GM18520 (cell line): ENCODE measurements around the gene TSSC4.

Experiments used
- ATAC-seq: cut with Tn5 transposase; IDR thresholded peaks from one replicate; pipeline ENCODE4 v1.9.1; 2021; ENCODE audit not compliant: unreplicated experiment

TSSC4 gene

DNA sequence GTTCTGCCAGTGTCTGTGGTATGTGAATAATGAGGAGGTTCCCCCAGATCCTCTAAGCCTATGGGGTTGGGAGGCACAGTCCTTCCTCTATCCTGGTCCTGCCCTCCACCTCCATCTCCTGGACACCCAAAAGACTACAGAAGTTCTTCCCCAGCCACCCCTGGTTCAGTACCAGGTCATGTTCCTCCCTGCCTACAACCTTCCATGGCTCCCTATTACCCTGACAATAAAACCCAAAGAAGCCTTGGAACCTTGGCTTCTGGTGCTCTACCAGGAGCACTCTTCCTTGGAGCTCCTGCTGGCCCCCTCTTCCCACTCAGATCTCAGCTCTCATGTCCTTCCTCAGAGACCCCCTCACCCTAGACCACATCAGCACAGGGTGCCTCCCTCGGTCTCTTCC, 30.8 kb downstream of the TSSC4 start:
- no peak for ATAC-seq

DNA sequence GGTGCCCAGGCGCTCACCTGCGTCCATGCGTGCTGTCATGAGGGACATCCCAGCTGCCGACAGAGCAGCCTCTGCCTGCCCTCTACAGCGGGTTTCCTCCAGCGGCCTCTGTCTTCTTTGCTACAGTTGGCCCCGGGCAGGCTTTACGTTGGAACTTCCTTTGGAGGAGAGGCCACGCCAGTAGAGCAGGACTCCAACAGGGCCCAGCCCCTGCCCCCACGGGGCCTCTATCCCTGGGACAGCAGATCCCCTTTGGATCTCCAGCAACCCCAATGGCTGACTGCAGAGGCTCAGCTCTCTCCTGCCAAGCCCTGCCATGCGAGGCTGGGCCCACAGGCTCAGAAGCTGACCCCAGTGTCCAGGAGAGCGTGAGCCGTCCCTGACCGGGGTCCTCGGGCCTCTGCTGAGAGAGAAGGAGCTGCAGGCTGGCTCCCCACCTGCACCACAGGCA, 31.6 kb downstream of the TSSC4 start:
- ATAC-seq: no peak

DNA sequence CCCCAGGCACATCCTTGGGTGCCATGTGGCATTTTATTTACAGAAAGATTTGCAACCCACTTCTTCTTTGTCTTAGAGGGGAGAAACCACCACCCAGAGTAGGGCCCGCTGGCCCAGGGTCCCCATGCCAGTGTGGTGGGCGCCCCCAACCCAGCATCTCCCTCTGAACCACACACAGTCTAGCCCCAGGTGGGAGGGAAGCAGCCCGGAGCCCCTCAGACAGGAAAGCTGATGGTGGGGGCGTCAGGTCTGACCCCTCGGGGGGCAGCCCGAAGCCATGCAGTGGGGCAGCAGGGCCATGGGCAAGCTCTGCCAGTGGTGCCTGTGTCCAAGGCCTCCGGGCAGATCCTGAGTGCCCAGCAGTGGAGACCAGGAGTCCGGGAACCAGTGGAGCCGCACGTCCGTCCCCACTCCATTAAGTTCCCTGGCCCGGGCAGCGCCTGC, 32.1 kb downstream of the TSSC4 start:
- ATAC-seq: no peak

DNA sequence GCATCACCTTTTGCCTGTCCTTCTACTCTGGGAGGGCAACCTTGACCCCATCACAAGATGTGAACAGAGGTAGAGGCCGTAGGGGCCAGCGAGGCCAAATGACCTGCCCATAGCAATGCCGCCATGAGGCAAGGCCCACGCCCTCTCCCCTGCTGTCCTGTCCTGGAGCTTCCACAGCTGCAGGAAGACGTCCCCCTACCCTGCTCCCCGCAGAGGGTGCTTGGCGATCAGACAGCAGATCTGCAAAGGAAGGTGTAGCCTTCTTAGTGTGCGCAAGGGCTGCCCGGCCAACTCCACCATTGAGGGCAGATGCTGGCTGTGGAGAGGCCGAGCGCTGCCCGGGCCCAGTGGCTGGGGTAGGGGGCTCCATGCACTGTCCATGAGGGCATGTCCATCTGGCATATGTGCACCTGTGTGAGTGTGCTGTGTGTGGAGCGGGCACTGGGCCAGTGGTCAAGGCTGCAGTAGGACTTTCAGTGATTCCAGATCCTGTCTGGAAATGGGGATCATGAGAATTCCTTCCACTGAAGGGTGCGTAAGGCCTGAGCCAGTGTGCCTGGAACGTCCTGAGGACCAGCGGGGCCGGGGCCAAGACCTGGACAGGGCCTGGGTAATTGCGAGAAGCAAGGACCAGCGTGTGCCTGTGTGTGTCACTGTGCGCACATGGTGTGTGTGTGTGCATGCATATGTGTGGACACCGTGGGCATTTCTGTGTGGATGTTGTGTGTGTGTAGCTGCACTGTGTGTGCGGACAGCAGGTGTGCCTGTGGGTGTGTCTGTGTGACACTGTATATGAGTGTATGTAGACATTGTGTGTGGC, 32.8 kb downstream of the TSSC4 start:
- ATAC-seq: no peak

DNA sequence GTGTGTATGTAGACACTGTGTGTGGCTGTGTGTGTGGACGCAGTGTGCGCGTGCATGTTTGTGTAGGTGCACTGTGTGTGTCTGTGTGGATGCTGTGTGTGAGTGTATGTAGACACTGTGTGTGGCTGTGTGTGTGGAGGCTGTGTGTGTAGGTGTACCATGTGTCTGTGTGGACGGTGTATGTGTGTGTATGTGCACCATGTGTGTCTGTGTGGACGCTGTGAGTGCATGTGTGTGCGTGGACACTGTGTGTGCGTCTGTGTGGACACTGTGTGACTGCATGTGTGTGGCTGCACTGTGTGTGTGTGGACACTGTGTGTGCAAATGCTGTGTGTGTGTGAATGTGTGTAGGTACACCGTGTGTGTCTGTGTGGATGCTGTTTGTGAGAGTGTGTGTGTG, 33.5 kb downstream of the TSSC4 start:
- ATAC-seq: no peak

DNA sequence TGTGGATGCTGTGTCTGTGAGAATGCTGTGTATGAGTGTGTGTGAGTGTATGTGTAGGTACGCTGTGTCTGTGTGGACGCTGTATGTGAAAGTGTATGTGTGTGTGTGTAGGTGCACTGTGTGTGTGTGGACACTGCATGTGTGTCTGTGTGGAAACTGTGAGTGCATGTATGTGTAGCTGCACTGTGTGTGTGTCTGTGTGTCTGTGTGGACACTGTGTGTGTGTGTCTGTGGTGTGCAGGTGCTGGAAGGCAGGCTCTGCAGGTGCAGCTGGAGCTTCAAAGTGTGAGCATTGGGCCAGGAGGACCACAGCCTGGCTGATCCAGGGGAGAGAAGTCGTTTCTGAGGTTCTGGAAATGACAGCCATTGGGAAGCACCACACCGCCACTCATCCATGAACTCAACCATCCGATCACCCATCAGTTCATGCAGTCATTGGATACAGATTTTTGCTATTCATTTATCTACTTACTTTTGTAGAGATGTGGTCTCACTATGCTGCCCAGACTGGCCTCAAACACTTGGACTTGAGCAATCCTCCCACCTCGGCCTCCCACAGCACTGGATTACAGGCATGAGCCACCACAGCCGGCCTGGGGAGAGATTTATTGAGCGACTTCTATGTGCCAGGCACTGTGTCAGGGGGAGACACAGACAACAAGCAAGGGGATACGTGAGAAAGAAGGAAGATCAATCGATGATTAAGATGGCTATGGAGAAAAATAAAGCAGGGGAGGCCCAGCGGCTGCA, 34.1 kb downstream of the TSSC4 start:
- no peak for ATAC-seq

DNA sequence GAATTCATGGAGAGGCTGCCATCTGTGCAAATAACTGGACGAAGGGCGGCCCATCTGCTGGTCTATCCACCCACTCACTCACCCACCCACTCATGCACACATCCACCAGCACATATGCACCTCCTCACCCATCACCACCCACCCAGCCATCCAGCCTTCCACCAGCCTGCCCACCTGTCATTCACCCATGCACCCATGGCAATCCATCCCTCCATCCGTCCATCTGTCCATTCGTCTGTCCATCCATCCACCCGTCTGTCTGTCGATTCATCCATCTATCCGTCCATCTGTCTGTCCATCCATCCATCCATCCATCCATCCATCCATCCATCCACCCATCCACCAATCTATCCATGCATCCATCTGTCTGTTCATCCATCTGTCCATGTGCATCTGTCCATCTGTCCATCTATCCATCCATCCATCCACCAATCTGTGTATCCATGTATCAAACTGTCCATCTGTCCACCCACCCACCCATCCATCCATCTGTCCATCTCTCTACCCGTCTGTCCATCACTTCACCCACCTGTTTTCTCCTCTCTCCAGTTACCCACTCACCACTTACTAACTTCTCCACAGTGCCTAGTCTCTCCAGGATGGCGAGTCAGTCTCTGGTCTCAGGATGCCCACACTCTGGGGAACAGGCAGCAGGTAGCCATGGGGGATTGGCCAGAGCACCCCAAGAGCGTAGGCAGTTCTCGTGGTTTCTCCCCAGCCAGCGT, 34.9 kb downstream of the TSSC4 start:
- no peak for ATAC-seq

DNA sequence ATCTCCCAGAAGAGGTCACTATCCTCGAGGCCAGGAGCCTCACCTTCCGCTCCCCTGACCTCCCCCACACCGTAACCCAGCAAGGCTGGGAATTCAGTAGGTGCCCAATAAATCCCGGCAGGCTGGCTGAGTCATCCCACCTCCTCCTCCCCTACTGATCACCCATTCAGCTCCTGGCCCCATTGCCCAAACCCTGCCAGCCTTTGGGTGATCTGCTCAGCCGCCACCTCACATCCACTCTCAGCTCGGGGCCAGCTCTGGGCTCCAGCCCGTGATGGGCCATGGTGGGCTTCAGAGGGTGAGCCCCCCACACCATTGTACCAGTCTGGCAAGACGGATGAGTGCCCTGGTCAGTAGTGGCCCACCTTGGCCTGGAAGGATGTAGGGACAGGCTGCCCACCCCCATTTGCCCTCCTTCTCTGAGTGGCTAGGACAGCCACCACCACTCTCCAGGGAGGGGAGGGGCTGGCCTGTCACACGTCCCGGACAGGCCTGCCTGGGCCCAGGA, 35.5 kb downstream of the TSSC4 start:
- no peak for ATAC-seq

DNA sequence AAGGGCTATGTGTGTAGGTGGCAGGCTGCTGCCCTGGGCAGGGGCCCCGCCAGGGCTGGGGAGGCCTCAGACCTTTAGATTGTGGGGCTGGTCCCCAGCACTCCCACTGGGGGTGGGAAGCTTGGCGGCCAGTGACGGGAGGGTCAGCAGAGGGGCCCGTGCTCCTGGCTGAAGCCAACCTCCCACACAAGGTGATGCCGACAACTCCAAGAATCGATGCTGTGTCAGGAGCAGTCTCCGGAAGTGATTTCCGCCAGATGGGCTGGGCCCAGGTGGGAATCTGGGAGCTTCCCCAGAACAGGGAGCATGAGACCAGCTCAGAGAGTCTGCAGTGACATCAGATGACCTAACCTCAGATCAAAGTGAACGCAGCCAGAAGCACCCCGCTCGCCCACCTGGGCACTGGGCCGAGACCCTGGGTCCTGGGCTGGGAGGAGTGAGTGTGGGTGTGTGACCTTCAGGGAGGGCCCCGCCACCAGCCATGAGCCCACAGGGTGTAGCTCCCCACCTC, 36.0 kb downstream of the TSSC4 start:
- ATAC-seq: no peak

DNA sequence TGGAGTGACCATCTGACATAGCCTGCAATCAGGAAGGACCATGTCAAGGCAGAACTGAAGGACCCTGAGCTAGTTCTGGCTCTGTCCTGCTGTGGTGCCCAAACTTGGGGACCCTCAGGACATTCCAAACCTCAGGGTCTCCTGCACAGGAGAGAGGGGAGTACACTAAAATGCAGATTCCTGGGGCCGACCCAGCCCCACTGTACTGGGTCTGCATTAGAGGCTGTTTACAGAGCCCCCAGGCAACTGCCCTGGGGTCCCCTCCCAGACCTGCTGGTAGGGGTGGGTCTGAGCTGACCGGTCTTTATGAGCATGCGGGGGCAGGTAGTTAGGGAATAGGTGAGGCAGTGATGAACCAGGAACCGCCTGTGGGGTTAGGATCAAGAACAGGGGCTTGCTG, 37.0 kb downstream of the TSSC4 start:
- no peak for ATAC-seq

DNA sequence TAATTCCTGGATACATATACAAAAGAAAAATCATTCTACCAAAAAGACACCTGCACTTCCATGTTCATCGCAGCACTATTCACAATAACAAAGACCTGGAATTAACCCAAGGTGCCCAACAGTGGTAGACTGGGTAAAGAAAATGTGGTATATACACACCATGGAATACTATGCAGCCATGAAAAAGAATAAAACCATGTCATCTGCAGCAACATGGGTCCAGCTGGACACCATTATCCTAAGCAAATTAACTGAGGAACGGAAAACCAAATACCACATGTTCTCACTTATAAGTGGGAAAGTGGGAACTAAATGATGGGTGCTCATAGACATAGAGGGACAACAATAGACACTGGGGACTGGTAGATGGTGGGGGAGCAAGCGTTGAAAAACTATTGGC, 39.3 kb downstream of the TSSC4 start:
- no peak for ATAC-seq

DNA sequence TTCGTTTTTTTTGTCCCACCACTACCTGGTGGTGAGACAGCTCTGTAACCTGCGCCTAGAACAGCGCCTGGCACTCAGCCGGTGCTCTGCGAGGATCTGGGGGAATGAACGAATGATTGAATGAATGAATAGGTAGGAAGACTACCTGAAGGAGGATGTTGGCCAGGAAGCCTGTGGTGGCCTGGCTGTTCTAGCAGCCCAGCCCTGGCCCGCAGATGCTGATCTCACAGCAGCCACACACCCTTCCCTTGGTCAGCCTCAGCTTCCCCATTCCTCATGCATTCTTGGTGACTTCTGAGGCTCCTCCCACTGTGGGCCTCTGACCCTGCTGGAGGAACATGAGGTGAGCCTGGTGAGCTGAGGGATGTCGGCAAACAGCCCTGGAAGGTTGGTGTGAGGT, 40.1 kb downstream of the TSSC4 start:
- no peak for ATAC-seq

DNA sequence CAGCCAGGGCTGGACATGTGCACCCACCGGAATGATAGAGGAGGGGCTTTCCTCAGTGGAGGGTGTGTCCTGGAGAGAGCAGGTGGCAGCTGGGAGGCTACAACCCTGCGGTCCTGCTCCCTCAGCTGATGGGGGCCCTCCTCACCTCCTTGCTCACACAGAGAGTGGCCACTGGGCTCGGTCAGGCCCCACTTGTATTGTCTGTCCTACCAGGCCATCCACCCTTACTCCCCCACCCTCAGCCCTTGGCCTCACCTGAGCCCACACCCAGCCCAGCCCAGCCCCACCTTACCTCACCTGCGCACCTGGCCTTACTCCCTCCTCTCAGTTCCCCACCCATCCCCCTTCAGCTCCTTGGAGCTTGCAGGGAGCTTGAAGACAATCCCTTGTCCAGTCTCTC, 40.6 kb downstream of the TSSC4 start:
- ATAC-seq: no peak

DNA sequence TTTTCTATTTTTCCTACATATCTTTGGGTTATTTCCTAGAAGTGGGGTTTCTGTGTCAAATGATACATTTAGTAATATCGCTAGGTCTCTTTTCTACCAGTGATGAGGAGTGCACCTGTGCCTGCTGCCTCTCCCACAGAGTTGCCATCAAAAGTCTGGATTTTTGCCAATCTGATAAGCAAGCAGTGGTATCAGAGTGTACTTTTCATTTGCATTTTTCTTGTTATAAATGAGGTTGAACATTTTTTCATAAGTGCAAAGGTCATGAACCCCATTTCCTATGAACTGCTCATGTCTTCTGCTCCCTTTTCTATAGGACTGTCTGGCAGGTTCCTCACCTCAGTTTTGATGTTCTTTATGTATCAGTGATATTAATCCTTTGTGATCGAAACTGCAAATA, 42.0 kb downstream of the TSSC4 start:
- no peak for ATAC-seq

DNA sequence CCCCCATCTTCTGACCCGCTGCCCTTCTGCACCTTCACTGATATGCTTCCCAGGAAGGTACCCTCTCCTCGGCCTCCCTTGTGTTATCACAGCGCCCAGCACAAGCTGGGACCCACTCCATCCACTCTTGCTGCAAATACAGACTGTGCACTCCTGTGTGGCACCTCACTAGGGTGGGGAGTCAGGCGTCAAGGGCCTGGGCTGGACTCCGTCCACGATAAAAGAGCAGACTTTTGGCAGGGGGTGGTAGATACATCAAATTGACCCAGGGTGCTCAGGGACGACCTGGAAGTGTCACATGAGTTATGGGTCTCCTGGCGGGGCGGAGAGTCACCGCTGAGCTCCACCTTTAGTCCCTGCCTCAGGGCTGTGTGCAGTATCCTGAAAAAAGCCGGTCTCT, 42.9 kb downstream of the TSSC4 start:
- ATAC-seq: no peak

DNA sequence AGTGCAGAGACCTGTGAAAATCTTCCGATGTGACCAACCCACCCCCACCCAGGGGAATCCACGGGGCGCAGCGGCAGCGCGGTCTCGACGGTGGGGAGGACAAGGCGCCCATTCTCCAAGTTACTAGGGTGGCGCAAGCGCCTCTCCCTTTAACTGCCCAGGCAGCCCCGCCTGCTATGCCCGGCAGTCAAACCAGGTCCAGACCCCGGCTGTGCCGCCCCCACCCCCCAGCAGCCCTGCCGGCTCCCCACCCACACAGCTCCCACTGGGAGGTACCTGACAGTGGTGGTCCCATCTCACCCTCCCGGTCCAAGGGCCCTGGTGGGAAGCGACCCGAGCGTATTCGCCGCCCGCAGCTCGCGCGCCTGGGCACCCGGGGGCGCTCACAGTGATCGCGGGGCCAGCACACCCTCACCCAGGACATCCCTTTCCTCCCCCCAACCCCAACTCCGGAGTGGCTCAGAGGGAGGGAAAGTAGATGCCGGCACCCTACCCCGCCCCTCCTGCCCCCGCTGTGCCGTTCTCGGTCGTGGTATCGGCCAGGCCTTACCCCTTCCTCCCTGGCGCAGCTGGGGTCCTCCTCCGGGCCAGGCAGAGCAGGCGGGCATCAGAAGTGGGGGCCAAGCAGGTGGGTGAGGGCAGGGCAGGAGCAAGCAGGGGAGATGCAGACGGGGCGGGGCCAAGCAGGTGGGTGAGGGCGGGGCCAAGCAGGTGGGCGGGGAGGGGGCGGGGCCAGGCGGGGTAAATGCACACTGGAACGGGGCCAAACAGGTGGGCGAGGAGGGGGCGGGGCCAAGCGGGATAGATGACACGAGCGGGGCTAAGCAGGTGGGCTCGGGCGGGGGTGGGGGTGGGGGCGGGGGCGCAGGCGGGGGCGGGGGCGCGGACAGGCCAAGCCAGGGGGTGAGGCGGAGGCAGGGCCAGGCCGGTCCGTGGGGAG, 43.6 kb downstream of the TSSC4 start, which contains the start of gene TRPM5:
TRPM5 (minus strand) TSS at position 634 of the 940 bp plus-strand sequence. CDS start 21,478 bp downstream, outside the sequence.
- no peak for ATAC-seq

DNA sequence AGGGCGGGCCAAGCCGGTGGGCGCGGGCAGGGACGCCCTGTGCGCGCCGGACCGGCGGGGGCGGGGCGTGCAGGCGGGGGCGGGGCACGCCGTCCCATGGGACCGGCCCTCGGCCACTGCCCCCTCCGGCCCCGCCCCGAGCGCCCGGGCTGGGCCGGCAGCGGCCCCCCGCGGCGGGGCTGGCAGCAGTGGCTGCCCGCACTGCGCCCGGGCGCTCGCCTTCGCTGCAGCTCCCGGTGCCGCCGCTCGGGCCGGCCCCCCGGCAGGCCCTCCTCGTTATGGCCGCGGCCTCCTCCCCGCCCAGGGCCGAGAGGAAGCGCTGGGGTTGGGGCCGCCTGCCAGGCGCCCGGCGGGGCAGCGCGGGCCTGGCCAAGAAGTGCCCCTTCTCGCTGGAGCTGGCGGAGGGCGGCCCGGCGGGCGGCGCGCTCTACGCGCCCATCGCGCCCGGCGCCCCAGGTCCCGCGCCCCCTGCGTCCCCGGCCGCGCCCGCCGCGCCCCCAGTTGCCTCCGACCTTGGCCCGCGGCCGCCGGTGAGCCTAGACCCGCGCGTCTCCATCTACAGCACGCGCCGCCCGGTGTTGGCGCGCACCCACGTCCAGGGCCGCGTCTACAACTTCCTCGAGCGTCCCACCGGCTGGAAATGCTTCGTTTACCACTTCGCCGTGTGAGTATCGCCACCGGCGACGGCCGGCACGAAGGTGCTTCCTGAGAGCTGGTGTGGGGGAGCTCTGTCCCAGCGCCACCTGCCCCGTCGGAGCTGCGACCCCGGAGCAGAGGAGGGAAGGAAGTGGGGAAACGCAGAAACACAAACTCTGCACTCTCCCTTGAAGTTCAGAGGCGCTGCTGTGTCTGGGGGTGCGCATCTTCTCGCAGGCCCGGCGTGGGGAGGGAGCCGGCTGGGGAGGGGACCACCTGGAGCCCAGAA, 44.5 kb downstream of the TSSC4 start, which contains the start of gene KCNQ1:
KCNQ1 (plus strand) TSS at position 188 of the 925 bp plus-strand sequence; CDS start at position 279, 91 bp downstream.
- no peak for ATAC-seq

DNA sequence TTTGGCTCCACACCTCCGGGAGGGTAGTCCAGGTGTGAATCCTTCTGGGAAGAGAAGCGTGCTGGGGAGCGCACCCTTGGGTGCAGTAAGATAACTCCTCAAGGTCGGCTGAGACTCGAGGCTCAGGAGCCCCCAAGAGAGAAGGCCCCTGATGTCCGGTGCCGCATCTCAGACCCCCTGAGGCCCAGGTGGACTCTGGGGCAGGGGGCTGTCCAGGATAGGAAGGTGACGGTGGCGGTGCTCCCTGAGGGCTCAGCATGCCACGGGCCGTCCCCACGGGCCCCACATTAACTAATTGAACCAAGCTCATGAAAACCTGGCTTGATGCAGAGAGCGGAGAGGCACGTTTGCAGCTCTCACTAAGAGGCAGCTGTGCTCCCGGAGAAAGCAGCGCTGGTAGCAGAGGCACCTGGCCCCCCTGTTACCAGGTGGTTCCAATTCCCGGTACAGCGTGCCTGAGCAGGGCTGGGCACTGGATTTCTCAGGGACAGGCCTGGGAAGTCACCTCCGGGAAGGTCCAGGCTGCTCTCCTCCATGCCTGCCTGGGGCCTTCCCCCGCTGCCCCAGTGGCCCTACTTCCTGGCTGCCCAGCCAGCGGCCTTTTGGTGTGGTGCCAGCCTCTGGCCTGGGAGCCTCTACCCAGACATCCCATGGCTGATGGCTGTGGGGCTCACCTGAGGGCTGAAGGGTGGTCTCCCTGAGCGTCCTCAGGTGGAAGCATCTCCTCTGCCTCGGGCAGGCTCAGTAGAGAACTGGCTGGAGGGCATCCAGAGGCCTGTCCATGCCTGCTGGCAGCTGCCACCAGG, 45.4 kb downstream of the TSSC4 start:
- no peak for ATAC-seq
